ENCODE data around the gene AFTPH. TPM values are rescaled to one million over a fixed set of nuclear protein-coding genes. Genes with fewer than 3 reads are reported as not detected.

The AFTPH gene
- total RNA-seq, 3 donors from 2014 or later (not counting 1 experiment from before 2014, with no cell fraction given), result 28.9 to 39.6 (median 39.5) TPM

DNA sequence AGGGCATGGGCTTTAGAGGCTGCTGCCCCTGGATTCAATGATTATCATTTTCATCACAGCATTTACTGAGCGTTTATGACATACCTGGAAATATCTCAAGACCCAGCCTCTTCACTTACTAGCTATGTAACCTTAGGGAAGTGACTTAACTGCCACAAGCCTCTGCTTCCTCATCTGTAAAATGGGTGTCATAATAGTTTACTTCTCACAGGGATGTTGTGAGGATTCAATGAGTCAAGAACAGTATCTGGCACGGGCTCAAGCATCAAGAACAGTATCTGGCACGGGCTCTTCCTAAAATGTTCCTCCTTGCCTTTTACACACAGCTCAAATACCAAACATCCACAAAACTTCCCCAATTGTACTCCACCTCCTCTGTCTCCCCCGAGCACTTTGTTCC is 38.8 kb upstream of the AFTPH start:
- no peak overlapping the region for H3K4me3 ChIP-seq (ENCODE audit: low read length)
- H3K36me3 ChIP-seq (ENCODE audit: control insufficient read depth, insufficient read depth, low read length), result no peaks in the 10 kb centered on the region
- H3K27me3 ChIP-seq (ENCODE audit: control insufficient read depth, insufficient read depth, low read length), result no peaks in the 10 kb centered on the region
- TF ChIP-seq CTCF (IDR thresholded peaks at IDR 0.05), result no peak
- no peak overlapping the region for H3K27ac Mint-ChIP-seq
- H3K4me1 ChIP-seq (ENCODE audit: control insufficient read depth, insufficient read depth, low read length), result peaks cover 7% of the 10 kb centered on the region
- intact Hi-C loops (cut with micrococcal nuclease), result no loop called here
- H3K4me1 Mint-ChIP-seq, result peaks cover 0 to 5% of the 10 kb centered on the region in 2 donors
- ATAC-seq, result no peak
- no peak for DNase-seq
- H3K4me3 Mint-ChIP-seq, result no peak overlapping the region
- WGBS (ENCODE audit: insufficient coverage), result 38% methylated on average over 4 of the region's 4 CpGs
- peaks cover 0 to 11% of the 10 kb centered on the region in 2 donors for H3K27me3 Mint-ChIP-seq (ENCODE audit: low read depth in 2 of 2)
- no peaks in the 10 kb centered on the region for H3K36me3 Mint-ChIP-seq
- no peak overlapping the region for H3K27ac ChIP-seq (ENCODE audit: low read length)
- H3K9me3 ChIP-seq (ENCODE audit: control insufficient read depth, insufficient read depth, low read length), result no peaks in the 10 kb centered on the region
- H3K9me3 Mint-ChIP-seq, result no peaks in the 10 kb centered on the region

DNA sequence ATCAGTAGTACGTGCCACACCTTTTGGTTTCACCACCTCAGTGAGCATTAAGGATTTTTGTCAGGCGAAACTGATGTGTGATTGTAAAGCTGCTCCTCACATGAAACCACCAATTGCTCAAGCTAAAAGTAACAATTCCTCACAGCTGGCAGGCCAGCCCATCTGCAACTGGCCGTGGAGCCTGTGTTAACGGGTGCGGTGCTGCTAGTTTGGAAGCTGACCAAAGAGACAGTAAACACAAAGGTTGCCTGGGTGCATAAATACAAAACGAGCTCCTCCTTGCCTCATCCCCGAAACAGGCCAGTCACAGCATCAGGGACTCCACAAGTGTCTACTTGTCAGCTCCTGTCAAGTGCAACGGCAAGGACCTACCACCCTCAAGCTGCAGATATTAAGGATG is 38.2 kb upstream of the AFTPH start:
- DNase-seq (no peak), ATAC-seq (no peak)
- H3K27ac Mint-ChIP-seq, result no peak overlapping the region
- no peaks in the 10 kb centered on the region for H3K9me3 Mint-ChIP-seq
- Histone ChIP-seq H3K4me3 (ENCODE audit: low read length) (no peak overlapping the region), H3K9me3 (ENCODE audit: control insufficient read depth, insufficient read depth, low read length) (no peaks in the 10 kb centered on the region), H3K4me1 (ENCODE audit: control insufficient read depth, insufficient read depth, low read length) (peaks cover 7% of the 10 kb centered on the region), H3K36me3 (ENCODE audit: control insufficient read depth, insufficient read depth, low read length) (no peaks in the 10 kb centered on the region), H3K27me3 (ENCODE audit: control insufficient read depth, insufficient read depth, low read length) (no peaks in the 10 kb centered on the region), H3K27ac (ENCODE audit: low read length) (no peak overlapping the region)
- peaks cover 0 to 5% of the 10 kb centered on the region in 2 donors for H3K4me1 Mint-ChIP-seq
- no peaks in the 10 kb centered on the region for H3K36me3 Mint-ChIP-seq
- 83% methylated on average over 8 of the region's 8 CpGs for whole genome bisulfite sequencing (ENCODE audit: insufficient coverage)
- H3K4me3 Mint-ChIP-seq, result no peak overlapping the region
- intact Hi-C loops (cut with micrococcal nuclease), result no loop called here
- peaks cover 0 to 11% of the 10 kb centered on the region in 2 donors for H3K27me3 Mint-ChIP-seq (ENCODE audit: low read depth in 2 of 2)
- TF ChIP-seq CTCF (IDR thresholded peaks at IDR 0.05), result no peak

DNA sequence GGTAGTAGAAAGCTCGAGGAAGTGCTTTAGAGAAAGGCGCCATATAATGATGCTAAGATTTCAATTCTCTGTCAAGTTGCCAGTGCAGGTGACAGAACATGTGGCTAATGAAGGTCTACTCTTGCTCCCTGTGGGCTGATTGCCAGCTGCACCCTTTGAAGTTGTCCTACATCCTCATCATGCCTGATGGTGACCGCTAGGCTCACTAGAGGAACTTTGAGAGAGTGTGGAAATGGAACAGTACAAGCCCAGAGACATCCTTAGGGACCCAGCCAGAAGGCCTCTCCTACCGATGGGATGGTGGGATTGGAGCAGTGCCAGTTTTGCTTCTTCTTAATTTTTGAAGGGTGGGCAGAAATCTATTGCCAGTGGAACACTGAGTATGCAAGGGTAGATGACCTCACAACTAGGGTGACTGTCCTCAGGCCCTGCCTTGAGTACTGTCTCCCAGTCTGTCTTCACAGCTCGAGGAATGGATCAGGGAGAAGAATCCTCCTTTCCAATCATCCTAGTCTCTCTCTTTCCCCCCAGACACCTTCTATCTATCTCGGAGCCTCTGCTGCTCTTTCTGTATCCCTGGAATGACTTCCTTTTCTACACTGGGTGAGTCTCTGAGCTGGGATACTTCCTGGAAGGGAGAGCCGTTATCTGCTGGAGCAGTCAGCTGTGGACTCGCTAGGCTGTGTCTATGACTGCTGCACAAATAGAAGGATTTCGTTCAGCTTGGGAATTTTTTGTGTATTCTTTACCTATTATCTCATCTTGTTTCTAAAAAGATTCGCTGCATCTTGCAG is 36.7 kb upstream of the AFTPH start:
- Histone ChIP-seq H3K36me3 (ENCODE audit: control insufficient read depth, insufficient read depth, low read length) (no peaks in the 10 kb centered on the region), H3K27ac (ENCODE audit: low read length) (no peak overlapping the region), H3K9me3 (ENCODE audit: control insufficient read depth, insufficient read depth, low read length) (no peaks in the 10 kb centered on the region), H3K4me3 (ENCODE audit: low read length) (no peak overlapping the region), H3K4me1 (ENCODE audit: control insufficient read depth, insufficient read depth, low read length) (peaks cover 7% of the 10 kb centered on the region), H3K27me3 (ENCODE audit: control insufficient read depth, insufficient read depth, low read length) (no peaks in the 10 kb centered on the region)
- H3K4me1 Mint-ChIP-seq, result peaks cover 0 to 5% of the 10 kb centered on the region in 2 donors
- no peak overlapping the region for H3K27ac Mint-ChIP-seq
- H3K4me3 Mint-ChIP-seq, result no peak overlapping the region
- no peak for TF ChIP-seq CTCF (IDR thresholded peaks at IDR 0.05)
- no peaks in the 10 kb centered on the region for H3K9me3 Mint-ChIP-seq
- ATAC-seq (peak in 1 of 3 donors; percentile 7), DNase-seq (no peak)
- peaks cover 0 to 15% of the 10 kb centered on the region in 2 donors for H3K27me3 Mint-ChIP-seq (ENCODE audit: low read depth in 2 of 2)
- 69% methylated on average over 7 of the region's 10 CpGs for WGBS (ENCODE audit: insufficient coverage)
- intact Hi-C loops (cut with micrococcal nuclease), result loop anchor here (1.0 kb wide), 2 partner anchors 156 to 438 kb away; no protein-coding TSS in a partner anchor
- no peaks in the 10 kb centered on the region for H3K36me3 Mint-ChIP-seq

All from natural killer cell (primary cell).